Fibroblast of pulmonary artery (primary cell): ENCODE data around the gene SDHB.
"Not testable (repeated sequence)": the region's sequence is repeated elsewhere in the genome, so short reads cannot be mapped to it uniquely, and the experiment has no call there.

ENCODE experiments used
- DNase-seq: peaks from one replicate; pipeline ENCODE4 v3.0.0-alpha.2; 2010; ENCODE audit warnings: low read depth
- H3K4me3 ChIP-seq: replicated peaks from 2 replicates; pipeline ENCODE4 v1.5.1; 2011; ENCODE audit warnings: low read depth, mild to moderate bottlenecking, control low read depth, low read length, moderate library complexity
- TF ChIP-seq, protein P1 (sequence below): IDR thresholded peaks from 2 replicates; pipeline ENCODE4 v1.5.1; 2011; ENCODE audit warnings: mild to moderate bottlenecking, control low read depth, low read length, inconsistent platforms; ENCODE audit errors: missing control alignments

SDHB gene

DNA sequence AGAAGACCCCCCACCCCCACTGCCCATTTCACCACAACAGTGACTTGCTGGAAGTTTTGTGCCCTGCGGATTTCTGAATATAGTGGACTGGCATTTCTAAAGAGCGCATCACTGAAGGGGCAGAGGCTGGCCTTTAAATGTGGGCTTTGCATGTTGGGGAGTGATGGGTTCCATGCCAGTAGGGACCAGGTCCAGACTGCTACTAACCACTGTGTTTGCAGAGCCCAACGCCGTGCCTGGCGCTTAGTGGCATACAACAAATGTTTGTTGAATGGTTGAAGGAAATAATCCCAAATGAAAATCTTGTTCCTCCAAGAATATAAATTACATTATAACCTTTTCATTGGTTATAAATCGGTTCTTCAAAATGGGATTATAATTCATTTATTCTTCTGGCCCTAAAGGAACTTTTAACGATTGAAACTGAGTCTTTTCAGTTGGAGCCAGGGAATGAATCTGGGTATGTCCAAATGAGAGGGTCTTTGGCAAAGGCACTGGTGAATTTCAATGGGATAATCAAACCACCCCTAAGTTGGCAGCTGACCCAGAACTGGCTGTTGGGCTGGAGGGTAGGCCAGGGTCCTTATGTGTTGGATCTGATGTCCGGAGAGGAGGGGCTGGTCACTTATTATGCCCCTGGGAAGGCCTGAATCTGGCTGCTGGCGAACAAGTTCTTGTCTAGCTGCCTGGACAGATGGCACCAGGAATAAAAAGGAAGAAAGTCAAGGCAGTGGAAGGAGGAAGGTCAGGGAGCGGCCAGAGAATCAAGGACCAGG, 13.8 kb upstream of the SDHB start:
- TF ChIP-seq, protein P1, sequence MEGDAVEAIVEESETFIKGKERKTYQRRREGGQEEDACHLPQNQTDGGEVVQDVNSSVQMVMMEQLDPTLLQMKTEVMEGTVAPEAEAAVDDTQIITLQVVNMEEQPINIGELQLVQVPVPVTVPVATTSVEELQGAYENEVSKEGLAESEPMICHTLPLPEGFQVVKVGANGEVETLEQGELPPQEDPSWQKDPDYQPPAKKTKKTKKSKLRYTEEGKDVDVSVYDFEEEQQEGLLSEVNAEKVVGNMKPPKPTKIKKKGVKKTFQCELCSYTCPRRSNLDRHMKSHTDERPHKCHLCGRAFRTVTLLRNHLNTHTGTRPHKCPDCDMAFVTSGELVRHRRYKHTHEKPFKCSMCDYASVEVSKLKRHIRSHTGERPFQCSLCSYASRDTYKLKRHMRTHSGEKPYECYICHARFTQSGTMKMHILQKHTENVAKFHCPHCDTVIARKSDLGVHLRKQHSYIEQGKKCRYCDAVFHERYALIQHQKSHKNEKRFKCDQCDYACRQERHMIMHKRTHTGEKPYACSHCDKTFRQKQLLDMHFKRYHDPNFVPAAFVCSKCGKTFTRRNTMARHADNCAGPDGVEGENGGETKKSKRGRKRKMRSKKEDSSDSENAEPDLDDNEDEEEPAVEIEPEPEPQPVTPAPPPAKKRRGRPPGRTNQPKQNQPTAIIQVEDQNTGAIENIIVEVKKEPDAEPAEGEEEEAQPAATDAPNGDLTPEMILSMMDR, result no peak
- no peak for DNase-seq
- no peak overlapping the region for H3K4me3 ChIP-seq

DNA sequence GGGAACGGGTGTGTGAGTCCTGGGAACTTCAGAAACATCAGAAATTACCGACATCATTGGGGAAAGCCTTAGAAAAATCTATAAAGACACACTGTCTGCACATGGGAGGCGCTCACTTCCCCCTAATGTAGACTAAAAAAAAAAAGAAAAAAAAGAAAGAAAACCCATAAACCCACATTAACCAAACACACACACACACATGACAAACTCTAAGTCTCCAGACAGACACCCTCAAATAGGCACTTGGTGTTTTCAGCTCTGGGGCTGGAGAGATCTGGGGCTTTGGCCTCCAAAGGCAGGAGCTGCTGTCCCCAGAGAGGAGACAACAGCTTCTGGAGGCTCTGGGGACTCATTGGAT, 13.2 kb upstream of the SDHB start:
- TF ChIP-seq, protein P1, result no peak
- no peak overlapping the region for H3K4me3 ChIP-seq
- DNase-seq, result no peak

DNA sequence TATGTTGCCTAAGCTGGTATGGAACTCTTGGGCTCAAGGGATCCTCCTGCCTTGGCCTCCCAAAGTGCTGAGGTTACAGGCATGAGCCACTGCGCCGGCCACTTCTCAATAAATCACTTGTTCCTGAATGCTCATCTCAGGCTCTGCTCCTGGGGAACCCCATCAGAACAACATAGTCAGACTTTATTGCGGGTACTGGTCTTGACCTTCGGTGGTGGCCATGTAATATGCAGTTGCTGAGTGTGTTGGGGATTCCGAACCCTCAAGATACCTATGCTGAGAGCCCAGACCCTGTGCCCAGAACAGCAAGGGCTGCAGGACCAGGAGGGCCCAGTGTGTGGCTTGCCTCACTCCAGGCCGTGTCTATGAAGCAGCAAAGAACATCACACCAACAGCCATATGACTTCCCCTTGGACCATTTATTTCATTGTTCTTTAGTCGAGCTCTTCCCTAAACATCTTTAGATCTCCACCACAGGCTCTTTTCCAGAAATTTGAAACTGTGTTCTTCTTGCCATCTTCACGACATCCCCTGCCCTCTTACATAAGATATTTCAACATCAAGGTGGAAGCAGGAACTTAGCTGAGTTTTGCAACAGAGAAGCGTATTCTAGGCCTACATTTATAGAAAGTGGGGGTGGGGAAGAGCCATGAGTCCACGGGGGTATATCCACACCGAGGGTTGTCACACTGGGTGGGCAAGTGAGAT, 12.7 kb upstream of the SDHB start:
- H3K4me3 ChIP-seq, result no peak overlapping the region
- no peak for DNase-seq
- TF ChIP-seq, protein P1, result no peak

DNA sequence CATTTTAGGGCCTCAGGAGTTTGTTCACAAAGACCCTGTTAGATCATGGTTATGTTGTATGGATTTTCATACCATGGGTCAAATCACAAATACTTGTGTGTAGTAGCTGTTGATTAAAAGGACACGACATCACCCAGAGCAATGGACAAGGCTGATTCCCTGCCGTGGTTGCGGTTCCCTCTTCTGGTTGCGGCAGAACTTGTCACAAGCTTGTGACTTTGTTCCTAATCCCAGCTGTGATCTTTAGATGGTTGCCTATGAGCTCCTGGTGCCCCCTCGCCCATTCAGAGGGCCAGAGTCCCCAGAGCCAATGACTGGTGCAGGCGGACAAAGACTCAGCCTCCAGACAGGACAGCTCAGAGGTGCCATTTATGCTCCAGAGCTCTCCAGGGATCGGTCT, 11.8 kb upstream of the SDHB start:
- no peak for DNase-seq
- TF ChIP-seq, protein P1, result no peak
- no peak overlapping the region for H3K4me3 ChIP-seq

DNA sequence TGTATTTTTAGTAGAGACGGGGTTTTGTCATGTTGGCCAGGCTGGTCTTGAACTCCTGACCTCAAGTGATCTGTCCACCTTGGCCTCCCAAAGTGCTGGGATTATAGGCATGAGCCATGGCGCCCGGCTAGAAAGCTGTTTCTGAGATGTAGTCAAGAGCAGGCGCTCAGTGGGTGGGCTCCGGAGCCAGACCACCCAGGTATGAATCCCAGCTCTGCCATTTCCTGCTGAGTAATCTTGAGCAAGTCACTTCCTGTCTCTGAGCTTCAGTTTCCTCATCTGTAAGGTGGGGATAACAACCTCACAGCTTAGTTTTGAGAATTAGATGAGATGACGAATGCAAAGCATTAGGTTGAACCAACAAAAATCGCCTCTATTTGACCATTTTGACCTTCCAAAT, 8.9 kb upstream of the SDHB start:
- not testable (repeated sequence) for H3K4me3 ChIP-seq, DNase-seq

DNA sequence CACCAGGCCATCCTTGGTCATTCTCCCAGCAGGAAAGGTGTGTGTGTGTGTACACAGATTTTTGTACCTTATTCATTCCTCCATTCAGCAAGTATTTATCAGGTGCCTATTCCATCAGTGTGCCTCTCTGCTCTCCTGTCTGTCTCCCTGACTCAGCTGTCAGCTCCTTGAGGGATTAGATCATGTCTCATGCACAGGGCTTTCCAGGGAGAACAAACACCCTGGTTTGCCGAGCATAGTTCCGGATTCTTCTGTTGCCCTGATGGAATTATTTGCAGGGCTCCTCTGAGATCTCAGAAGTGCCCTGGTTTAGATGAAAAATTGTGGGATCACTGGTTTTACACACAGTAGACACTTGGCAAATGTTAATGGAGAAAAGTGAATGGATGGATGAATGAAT, 8.1 kb upstream of the SDHB start:
- H3K4me3 ChIP-seq, result no peak overlapping the region
- TF ChIP-seq, protein P1, result no peak

DNA sequence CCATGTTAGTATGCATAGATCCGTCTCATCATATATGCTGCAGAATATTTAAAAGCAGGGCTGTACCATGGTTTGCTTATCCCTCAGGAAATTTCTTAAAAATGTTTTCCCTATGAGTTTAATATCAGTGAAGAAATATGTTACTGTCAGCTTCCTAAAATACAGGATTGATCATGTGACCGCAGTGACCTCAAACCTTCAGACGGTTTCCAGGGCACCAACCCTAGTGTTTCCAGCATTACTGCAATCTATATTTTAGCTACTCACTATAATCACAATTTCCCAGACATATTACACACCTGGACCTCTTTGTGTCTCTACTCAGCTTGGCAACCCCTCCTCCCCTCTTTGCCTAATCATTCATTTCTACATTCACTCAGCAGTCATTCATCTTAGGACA, 7.7 kb upstream of the SDHB start:
- no peak overlapping the region for H3K4me3 ChIP-seq
- TF ChIP-seq, protein P1, result no peak
- no peak for DNase-seq

More for the DNA sequence above, 8.1 kb upstream of the SDHB start:
- DNase-seq, result no peak
